ENCODE data around the gene MINDY3. TPM values are rescaled to one million over a fixed set of nuclear protein-coding genes. Genes with fewer than 3 reads are reported as not detected.

The MINDY3 gene
- total RNA-seq, 4 donors from 2014 or later, result 14.6 to 23.5 (median 21.3) TPM

DNA sequence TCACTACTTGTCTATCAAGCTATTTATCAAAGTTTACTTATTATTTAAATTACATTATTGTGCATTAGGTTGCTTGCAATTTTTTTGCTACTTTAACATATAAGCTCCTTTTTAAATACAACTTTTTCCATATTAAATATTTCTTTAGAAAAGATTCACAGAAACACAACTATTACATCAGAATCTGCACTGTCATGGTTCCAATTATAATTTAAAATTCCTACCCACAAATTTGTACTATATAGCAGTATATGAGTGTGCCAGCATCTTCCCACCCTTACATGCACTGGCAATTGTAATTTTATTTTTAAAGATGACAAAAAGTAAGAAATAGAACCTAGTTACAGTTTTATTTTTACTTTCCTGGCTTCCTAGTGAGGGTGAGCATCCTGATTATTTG, 15.8 kb downstream of the MINDY3 start:
- intact Hi-C loops (cut with DNase I; ENCODE audit: low total_unique reads), result no loop called here
- TF ChIP-seq, protein P1, sequence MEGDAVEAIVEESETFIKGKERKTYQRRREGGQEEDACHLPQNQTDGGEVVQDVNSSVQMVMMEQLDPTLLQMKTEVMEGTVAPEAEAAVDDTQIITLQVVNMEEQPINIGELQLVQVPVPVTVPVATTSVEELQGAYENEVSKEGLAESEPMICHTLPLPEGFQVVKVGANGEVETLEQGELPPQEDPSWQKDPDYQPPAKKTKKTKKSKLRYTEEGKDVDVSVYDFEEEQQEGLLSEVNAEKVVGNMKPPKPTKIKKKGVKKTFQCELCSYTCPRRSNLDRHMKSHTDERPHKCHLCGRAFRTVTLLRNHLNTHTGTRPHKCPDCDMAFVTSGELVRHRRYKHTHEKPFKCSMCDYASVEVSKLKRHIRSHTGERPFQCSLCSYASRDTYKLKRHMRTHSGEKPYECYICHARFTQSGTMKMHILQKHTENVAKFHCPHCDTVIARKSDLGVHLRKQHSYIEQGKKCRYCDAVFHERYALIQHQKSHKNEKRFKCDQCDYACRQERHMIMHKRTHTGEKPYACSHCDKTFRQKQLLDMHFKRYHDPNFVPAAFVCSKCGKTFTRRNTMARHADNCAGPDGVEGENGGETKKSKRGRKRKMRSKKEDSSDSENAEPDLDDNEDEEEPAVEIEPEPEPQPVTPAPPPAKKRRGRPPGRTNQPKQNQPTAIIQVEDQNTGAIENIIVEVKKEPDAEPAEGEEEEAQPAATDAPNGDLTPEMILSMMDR (IDR thresholded peaks at IDR 0.05), result no peak
- TF ChIP-seq POLR2A (IDR thresholded peaks at IDR 0.05), result no peak
- H3K4me3 ChIP-seq (ENCODE audit: low read depth, poor library complexity, severe bottlenecking), result no peak overlapping the region
- DNase-seq (ENCODE audit: low spot score in 2 of 2), result no peak

DNA sequence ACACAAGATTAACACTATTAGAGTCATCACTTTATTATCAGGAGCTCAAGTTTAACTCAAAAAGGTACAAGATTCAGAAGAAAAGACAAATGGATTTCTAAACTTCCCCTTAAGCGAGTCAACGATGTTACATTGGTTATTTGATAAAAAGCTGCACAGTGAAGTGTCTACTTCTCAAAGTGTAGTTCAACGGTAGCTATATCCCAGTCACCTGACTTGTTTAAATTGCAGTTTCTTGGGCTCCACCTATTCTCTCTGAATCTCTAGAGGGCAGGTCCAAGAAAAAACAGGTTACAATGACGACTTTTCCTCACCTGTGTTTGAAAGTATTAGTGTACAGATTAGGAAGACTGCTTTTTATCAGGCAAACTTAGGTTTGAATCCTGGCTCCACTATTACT, 16.6 kb downstream of the MINDY3 start:
- intact Hi-C loops (cut with DNase I; ENCODE audit: low total_unique reads), result no loop called here
- 82 to 90% methylated on average over 4 of the region's 4 CpGs for WGBS, 2 donors
- no peak for TF ChIP-seq POLR2A (IDR thresholded peaks at IDR 0.05)
- TF ChIP-seq, protein P1 (IDR thresholded peaks at IDR 0.05), result no peak
- DNase-seq (ENCODE audit: low spot score in 2 of 2), result no peak
- no peak overlapping the region for H3K4me3 ChIP-seq (ENCODE audit: low read depth, poor library complexity, severe bottlenecking)

DNA sequence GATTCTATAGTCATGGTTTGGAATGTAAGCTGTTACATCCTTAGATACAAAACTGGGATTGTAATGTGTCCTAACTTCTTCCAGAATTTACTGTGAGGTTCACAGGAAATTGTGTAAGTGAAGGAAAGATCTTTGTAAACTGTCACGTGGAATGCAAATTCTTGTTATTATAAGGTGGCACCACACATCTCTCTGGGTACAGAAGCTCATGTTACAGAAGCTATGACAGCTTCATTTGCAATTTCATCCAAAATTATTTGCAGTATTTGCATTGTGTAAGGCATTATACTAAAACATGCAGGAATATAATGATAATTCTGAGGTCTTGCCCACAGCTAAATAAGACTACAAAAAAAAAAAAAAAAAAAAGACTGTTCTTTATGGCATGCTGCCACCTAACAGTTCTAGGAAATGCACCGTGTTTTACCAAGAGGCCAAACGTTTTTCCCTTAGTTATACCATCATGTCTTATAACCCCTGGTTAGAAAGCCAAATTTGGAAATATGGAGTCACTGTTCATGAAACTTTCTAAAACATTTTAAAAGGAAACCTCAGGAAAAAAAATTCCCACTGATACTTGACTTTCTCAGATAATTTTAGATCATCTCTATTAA, 17.6 kb downstream of the MINDY3 start:
- intact Hi-C loops (cut with DNase I; ENCODE audit: low total_unique reads), result no loop called here
- no peak for DNase-seq (ENCODE audit: low spot score in 2 of 2)
- TF ChIP-seq, protein P1 (IDR thresholded peaks at IDR 0.05), result no peak
- no peak for TF ChIP-seq POLR2A (IDR thresholded peaks at IDR 0.05)
- 29 to 30% methylated on average over 3 of the region's 3 CpGs for WGBS, 2 donors
- H3K4me3 ChIP-seq (ENCODE audit: low read depth, poor library complexity, severe bottlenecking), result no peak overlapping the region

DNA sequence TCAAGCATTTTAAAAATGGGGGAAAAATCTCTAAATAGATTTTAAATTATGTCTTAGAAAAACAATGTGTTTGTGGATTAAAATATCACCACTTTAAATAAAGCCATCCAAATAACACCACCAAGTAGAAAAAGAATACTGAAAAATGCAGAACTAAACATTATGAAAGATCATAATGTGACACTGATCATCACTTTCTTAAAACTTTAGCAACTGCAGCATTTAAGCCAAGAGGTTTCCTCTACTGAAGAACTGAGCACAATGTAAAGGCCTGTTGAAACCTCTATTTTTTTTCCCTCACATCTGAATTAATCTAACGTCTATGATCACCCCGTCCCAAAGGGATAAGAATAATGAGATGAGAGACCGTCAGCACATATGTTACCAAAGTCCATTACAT, 18.6 kb downstream of the MINDY3 start:
- WGBS, 2 donors, result 76 to 78% methylated on average over 3 of the region's 3 CpGs
- H3K4me3 ChIP-seq (ENCODE audit: low read depth, poor library complexity, severe bottlenecking), result no peak overlapping the region
- intact Hi-C loops (cut with DNase I; ENCODE audit: low total_unique reads), result no loop called here
- no peak for TF ChIP-seq POLR2A (IDR thresholded peaks at IDR 0.05)
- TF ChIP-seq, protein P1 (IDR thresholded peaks at IDR 0.05), result no peak
- DNase-seq (ENCODE audit: low spot score in 2 of 2), result no peak

DNA sequence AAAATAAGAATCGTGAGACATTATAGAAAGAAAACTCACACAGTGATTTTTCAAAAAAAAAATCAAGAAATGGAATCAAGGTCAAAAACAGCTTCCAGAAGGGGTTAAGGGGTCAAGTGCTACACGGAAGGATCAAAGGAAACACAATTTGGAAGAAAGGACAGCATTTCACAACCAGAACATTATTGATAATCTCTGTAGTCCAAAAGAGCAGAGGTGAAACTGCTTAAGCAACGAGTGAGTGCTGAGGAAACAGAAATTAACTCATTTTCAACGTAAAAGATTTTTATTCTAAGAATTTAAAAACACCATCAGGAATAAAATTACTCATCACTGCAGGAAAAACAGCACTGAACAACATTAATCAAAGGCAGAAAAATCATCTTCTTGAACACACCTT, 23.5 kb downstream of the MINDY3 start:
- intact Hi-C loops (cut with DNase I; ENCODE audit: low total_unique reads), result no loop called here
- no peak overlapping the region for H3K4me3 ChIP-seq (ENCODE audit: low read depth, poor library complexity, severe bottlenecking)
- no peak for TF ChIP-seq POLR2A (IDR thresholded peaks at IDR 0.05)
- TF ChIP-seq, protein P1 (IDR thresholded peaks at IDR 0.05), result no peak
- WGBS, 2 donors, result 79 to 81% methylated on average over 4 of the region's 4 CpGs
- DNase-seq (ENCODE audit: low spot score in 2 of 2), result no peak

DNA sequence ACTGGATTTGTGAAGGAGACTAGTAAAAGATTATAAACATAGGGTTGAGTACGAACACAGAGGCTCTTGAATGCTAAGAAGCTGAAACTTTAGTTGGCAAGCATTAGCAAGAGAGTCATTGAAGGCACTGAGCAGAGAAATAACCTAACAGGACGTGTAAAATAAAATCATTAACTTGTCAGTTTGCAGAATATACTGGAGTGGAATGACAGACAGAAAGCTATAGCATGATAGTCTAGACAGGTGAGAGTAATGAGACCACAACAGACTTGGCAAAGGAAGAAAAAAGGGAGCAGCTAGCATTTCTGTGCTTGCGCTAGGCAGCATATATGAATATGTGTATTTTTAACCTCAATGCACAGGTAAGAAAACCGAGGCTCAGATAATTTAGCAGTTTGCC, 30.8 kb downstream of the MINDY3 start:
- TF ChIP-seq POLR2A (IDR thresholded peaks at IDR 0.05), result no peak
- TF ChIP-seq, protein P1 (IDR thresholded peaks at IDR 0.05), result no peak
- 86 to 88% methylated on average over 4 of the region's 4 CpGs for WGBS, 2 donors
- no peak for DNase-seq (ENCODE audit: low spot score in 2 of 2)
- no peak overlapping the region for H3K4me3 ChIP-seq (ENCODE audit: low read depth, poor library complexity, severe bottlenecking)
- intact Hi-C loops (cut with DNase I; ENCODE audit: low total_unique reads), result no loop called here
